Gastroesophageal sphincter (tissue), 3 donors: ENCODE data around the gene NCOA3.

ENCODE experiments used
- EP300 ChIP-seq: sonication (generic); formaldehyde crosslinking; IDR thresholded peaks from one replicate; pipeline ENCODE4 v1.6.1; 2017; ENCODE audit warnings: antibody characterized with exemption, mild to moderate bottlenecking
- POLR2A ChIP-seq, 2 donors: fragments of 450-650 bp; IDR thresholded peaks; one replicate each; pipeline ENCODE4 v1.6.1; 2017; ENCODE audit warnings: antibody characterized with exemption in 2 of 2, mild to moderate bottlenecking in 2 of 2, moderate library complexity in 1 of 2
- POLR2AphosphoS5 ChIP-seq: sonication (generic); formaldehyde crosslinking; IDR thresholded peaks from one replicate; pipeline ENCODE4 v1.6.1; 2017; ENCODE audit warnings: antibody characterized with exemption
- TF ChIP-seq, protein P1 (sequence below), 4 experiments: fragments of 200-600 bp in 2 of 4; fragments of 450-650 bp in 2 of 4; sonication (generic) in 1 of 4; IDR thresholded peaks; one replicate each; pipeline ENCODE4 v1.5.1; 2017 to 2019; ENCODE audit warnings: antibody characterized with exemption in 4 of 4, mild to moderate bottlenecking in 2 of 4, moderate library complexity in 2 of 4

DNA sequence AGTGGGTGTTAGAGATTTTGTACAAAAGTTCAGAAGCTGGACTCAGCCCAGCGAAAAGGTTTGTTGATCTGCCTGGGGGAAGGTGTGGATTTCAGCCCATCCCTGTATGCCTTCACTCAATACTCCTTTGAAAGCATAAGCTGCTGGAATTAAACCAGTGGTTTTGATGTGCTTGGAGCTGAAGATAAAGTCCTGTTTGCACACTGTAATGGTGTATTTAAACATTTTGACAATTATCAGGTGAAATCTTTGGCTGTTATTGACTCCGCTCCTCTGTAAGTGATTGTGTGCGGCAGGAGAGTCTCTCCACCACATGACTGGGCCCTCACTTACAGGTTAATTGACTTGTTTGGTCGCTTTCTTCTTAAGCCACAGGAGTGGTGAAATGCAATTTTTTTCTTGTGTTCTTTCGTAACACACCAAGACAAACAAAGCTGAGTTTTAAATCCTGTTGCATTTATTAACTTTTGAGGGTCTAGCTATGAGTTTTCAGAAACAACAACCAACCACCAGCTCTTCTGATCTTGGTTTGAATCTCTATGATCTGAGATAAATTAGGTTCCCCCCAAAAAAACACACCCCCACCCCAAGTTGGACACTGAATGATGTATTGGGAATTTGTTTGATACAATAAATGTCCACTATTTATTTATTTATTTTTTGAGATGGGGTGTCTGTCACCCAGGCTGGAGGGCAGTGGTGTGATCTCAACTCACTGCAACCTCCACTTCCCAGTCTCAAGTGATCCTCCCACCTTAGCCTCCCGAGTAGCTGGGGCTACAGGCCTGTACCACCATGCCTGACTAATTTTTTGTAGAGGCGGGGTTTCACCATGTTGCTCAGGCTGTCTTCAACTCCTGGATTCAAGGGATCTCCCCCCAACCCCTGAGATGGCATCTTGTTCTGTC, 46.3 kb upstream of the NCOA3 start:
- TF ChIP-seq, protein P1, sequence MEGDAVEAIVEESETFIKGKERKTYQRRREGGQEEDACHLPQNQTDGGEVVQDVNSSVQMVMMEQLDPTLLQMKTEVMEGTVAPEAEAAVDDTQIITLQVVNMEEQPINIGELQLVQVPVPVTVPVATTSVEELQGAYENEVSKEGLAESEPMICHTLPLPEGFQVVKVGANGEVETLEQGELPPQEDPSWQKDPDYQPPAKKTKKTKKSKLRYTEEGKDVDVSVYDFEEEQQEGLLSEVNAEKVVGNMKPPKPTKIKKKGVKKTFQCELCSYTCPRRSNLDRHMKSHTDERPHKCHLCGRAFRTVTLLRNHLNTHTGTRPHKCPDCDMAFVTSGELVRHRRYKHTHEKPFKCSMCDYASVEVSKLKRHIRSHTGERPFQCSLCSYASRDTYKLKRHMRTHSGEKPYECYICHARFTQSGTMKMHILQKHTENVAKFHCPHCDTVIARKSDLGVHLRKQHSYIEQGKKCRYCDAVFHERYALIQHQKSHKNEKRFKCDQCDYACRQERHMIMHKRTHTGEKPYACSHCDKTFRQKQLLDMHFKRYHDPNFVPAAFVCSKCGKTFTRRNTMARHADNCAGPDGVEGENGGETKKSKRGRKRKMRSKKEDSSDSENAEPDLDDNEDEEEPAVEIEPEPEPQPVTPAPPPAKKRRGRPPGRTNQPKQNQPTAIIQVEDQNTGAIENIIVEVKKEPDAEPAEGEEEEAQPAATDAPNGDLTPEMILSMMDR (IDR thresholded peaks at IDR 0.05), result no peak
- TF ChIP-seq POLR2A (IDR thresholded peaks at IDR 0.05) (no peak), POLR2AphosphoS5 (no peak), EP300 (no peak)
